OCI-LY1 (cell line): ENCODE results near the gene SOCS1.

ENCODE experiments used
- CTCF ChIP-seq: fragments of 200-600 bp; sonication (generic), shearing (Covaris generic); IDR thresholded peaks from 2 replicates; pipeline ENCODE4 v1.5.1; 2017; ENCODE audit warnings: mild to moderate bottlenecking, antibody characterized with exemption, low read length, moderate library complexity, mixed read lengths
- EZH2 ChIP-seq: fragments of 200-600 bp; sonication (generic), shearing (Covaris generic); IDR thresholded peaks from 2 replicates; pipeline ENCODE4 v1.8.0; 2017; ENCODE audit warnings: borderline replicate concordance, mixed run types, mild to moderate bottlenecking, antibody characterized with exemption, low read length, moderate library complexity, mixed read lengths

- TF ChIP-seq CTCF (no peak), EZH2 (no peak)
These were observed 46.9 kb downstream of the SOCS1 start for GRCh38 chr16:11208916-11209665.
